GM12873 (cell line): ENCODE data around the gene UBE2H.

ENCODE experiments used
- CTCF ChIP-seq: IDR thresholded peaks from 2 replicates; pipeline ENCODE4 v1.5.1; 2012; ENCODE audit warnings: low read depth, mild to moderate bottlenecking, moderate library complexity, low read length, control low read depth; ENCODE audit not compliant: insufficient read depth; ENCODE audit errors: missing control alignments

The UBE2H gene

GRCh38 chr7:129855935-129856717 is 96.6 kb downstream of the UBE2H start:
- no peak for TF ChIP-seq CTCF

GRCh38 chr7:129855234-129855673 is 97.5 kb downstream of the UBE2H start:
- TF ChIP-seq CTCF, result no peak

GRCh38 chr7:129854401-129854800 is 98.4 kb downstream of the UBE2H start:
- TF ChIP-seq CTCF, result no peak

- no peak for TF ChIP-seq CTCF
Observed at GRCh38 chr7:129853661-129854268, 99.0 kb downstream of the UBE2H start.

GRCh38 chr7:129851809-129852208 is 101.0 kb downstream of the UBE2H start:
- TF ChIP-seq CTCF, result no peak

- TF ChIP-seq CTCF, result no peak
Observed at GRCh38 chr7:129851174-129851573, 101.6 kb downstream of the UBE2H start.

- TF ChIP-seq CTCF, result no peak
Observed at GRCh38 chr7:129848436-129848835, 104.3 kb downstream of the UBE2H start.
